SH-SY5Y (cell line): ENCODE measurements around the gene PDE11A.

Source experiments
- GATA2 ChIP-seq: IDR thresholded peaks from 2 replicates; pipeline ENCODE4 v1.6.1; 2011; ENCODE audit warnings: mild to moderate bottlenecking, low read depth, low read length
- GATA3 ChIP-seq: IDR thresholded peaks from 2 replicates; pipeline ENCODE4 v1.6.1; 2011; ENCODE audit warnings: low read depth, mild to moderate bottlenecking, low read length, moderate library complexity

DNA sequence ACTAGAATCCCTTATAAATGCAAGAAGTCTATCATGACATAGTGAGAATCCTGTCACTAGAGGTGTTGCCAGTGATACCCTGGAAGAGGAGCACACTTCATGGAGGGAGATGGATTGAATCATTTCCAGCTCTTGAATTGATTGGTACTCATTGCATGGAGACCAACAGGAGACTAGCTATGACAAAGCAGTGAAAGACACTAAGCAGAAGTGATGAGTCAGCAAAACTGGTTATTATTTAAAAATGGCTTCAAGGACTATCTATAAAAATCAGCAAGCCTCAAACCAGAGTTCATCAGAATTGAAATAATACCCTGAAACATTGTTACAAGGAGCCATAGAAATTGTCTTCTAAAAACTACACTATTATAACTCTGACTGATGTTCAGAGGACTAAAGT lies 200.3 kb downstream of the PDE11A start:
- TF ChIP-seq GATA2: no peak
- no peak for TF ChIP-seq GATA3
